Fibroblast of pulmonary artery (primary cell): ENCODE data around the gene DDX18.

ENCODE experiments used
- DNase-seq: peaks from one replicate; pipeline ENCODE4 v3.0.0-alpha.2; 2010; ENCODE audit warnings: low read depth
- H3K4me3 ChIP-seq: replicated peaks from 2 replicates; pipeline ENCODE4 v1.5.1; 2011; ENCODE audit warnings: low read depth, mild to moderate bottlenecking, control low read depth, low read length, moderate library complexity
- CTCF ChIP-seq: IDR thresholded peaks from 2 replicates; pipeline ENCODE4 v1.5.1; 2011; ENCODE audit warnings: mild to moderate bottlenecking, control low read depth, low read length, inconsistent platforms; ENCODE audit errors: missing control alignments

Gene DDX18

GRCh38 chr2:117858892-117859531 is 44.5 kb downstream of the DDX18 start:
- no peak for TF ChIP-seq CTCF
- H3K4me3 ChIP-seq: no peak overlapping the region
- DNase-seq: no peak

- DNase-seq: no peak
- H3K4me3 ChIP-seq: no peak overlapping the region
- TF ChIP-seq CTCF: no peak
Measured at GRCh38 chr2:117859532-117859911, 45.0 kb downstream of the DDX18 start.

- TF ChIP-seq CTCF: no peak
- H3K4me3 ChIP-seq: no peak overlapping the region
- DNase-seq: no peak
Measured at GRCh38 chr2:117859924-117860647, 45.6 kb downstream of the DDX18 start.

- no peak for TF ChIP-seq CTCF
- H3K4me3 ChIP-seq: no peak overlapping the region
- no peak for DNase-seq
Measured at GRCh38 chr2:117862459-117862858, 48.0 kb downstream of the DDX18 start.

GRCh38 chr2:117875786-117876185 is 61.3 kb downstream of the DDX18 start:
- TF ChIP-seq CTCF: no peak
- no peak for DNase-seq
- H3K4me3 ChIP-seq: no peak overlapping the region

- DNase-seq: no peak
- no peak overlapping the region for H3K4me3 ChIP-seq
- TF ChIP-seq CTCF: no peak
Measured at GRCh38 chr2:117879003-117879402, 64.5 kb downstream of the DDX18 start.
